Frontal cortex (tissue), 4 donors: Measurements from ENCODE around the gene BLTP2. TPM values are rescaled to one million over a fixed set of nuclear protein-coding genes. Genes with fewer than 3 reads are reported as not detected.

Source experiments
- DNase-seq, 2 donors: peaks; one replicate each; pipeline ENCODE4 v3.0.0; 2012; ENCODE audit warnings: low spot score in 2 of 2
- FAIRE-seq: peaks from 2 replicates; lab custom pipeline; 2012; peaks lifted over from hg19 to GRCh38; lab: Jason Lieb, UNC
- total RNA-seq: library from RNA; depleted of rRNA; stranded (reverse); fragments of >200 nt; gene quantifications from one replicate; pipeline ENCODE4 v1.2.3, GENCODE V29; 2014
- donor health status: control.
- donor health status: control.
- donor health status: control.

The BLTP2 gene
- total RNA-seq, 1 donor from 2014 or later: 81.9 TPM

DNA sequence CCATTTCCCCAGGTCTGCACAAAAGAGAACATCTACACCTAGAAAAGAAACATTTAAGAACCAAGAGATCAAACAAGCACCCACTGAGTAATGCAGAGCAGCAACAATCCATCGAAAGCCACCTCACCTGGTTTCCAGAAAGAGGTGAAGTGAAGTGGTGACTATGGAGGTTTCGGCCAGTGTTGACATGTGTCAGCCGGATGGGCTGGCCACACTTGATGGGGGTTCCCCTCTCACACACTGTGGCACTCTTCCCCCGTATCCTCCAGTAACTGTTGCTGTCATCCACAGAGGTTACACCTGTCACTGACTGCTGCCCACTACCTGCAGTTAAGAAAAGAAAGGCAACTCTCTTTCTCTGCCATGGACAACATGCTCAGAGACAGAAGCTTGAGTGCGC, 10.2 kb upstream of the BLTP2 start:
- no peak for FAIRE-seq

GRCh38 chr17:28648698-28649097, 3.7 kb upstream of the BLTP2 start:
- DNase-seq (no peak), FAIRE-seq (no peak)

More for the DNA sequence above, 10.2 kb upstream of the BLTP2 start:
- DNase-seq: no peak

- no peak for FAIRE-seq
- DNase-seq: no peak
Measured at GRCh38 chr17:28646039-28646754, 1.2 kb upstream of the BLTP2 start.

DNA sequence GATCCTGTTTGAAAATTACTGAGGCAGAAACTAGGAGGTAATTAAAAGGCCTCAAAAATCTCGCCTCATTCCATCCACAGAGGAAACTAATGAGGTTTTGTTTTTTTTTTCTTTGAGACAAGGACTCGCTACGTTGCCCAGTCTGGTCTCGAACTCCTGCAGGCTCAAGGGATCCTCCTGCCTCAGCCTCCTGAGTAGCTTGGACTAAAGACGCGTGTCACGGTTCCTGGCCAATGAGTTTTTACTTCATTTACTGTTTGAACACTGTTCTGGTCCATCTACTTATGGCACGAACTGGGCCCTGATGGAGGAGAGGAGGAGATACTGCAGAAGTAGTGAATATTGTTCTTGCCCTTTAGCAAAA, 600 bp upstream of the BLTP2 start:
- DNase-seq (no peak), FAIRE-seq (no peak)

GRCh38 chr17:28643983-28644786, 773 bp downstream of the BLTP2 start:
- FAIRE-seq (no peak), DNase-seq (peak; percentile 36 to 53)

- no peak for DNase-seq
- no peak for FAIRE-seq
Measured at GRCh38 chr17:28641579-28641978, 3.4 kb downstream of the BLTP2 start.

- no peak for FAIRE-seq
Measured at GRCh38 chr17:28635506-28635905, 9.5 kb downstream of the BLTP2 start.

GRCh38 chr17:28634206-28634865, 10.6 kb downstream of the BLTP2 start:
- FAIRE-seq: no peak

More at GRCh38 chr17:28635506-28635905, 9.5 kb downstream of the BLTP2 start:
- DNase-seq: no peak

DNA sequence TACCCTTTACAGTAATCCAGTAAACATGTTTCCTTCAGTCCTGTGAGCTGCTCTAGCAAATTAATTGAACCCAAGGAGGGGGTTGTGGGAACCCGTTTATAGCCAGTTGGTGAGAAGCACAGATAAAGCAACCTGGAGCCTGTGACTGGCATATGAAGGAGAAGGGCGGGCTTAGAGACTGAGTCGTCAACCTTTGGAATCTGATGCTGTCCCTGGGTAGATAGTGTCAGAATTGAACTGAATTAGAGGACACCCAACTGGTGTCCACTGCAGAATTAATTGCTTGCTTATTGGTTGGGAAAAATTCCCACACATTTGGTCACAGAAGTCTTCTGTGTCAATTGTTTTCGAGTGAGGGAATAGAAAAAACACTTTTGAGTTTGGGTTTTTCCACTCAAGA, 18.1 kb downstream of the BLTP2 start:
- no peak for FAIRE-seq
- DNase-seq: no peak

More at GRCh38 chr17:28634206-28634865, 10.6 kb downstream of the BLTP2 start:
- DNase-seq: no peak

- FAIRE-seq (no peak), DNase-seq (no peak)
Measured at GRCh38 chr17:28624148-28624547, 20.8 kb downstream of the BLTP2 start.

- FAIRE-seq (no peak), DNase-seq (no peak)
Measured at GRCh38 chr17:28623696-28624095, 21.3 kb downstream of the BLTP2 start.

- DNase-seq (no peak), FAIRE-seq (no peak)
Measured at GRCh38 chr17:28622186-28622585, 22.8 kb downstream of the BLTP2 start.

- DNase-seq (no peak), FAIRE-seq (no peak)
Measured at GRCh38 chr17:28620010-28620409, 24.9 kb downstream of the BLTP2 start.

DNA sequence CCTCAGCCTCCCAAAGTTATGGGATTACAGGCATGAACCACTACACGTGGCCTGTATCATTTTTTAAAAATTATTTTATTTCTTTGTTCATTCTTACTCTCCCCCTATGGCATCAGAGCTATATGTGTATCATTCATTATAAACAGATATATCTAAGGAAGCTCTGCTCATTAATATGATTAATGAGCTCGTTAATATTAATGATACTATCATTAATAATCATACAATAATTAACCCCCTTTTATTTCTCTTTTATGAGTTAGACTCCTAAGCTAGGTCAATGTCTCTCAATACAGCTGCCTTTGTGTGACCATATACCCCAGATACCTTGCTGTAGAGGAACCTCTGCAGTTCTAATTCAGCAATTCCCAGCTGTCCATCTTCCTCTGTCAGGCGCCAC, 26.5 kb downstream of the BLTP2 start:
- FAIRE-seq: no peak
- DNase-seq: no peak

DNA sequence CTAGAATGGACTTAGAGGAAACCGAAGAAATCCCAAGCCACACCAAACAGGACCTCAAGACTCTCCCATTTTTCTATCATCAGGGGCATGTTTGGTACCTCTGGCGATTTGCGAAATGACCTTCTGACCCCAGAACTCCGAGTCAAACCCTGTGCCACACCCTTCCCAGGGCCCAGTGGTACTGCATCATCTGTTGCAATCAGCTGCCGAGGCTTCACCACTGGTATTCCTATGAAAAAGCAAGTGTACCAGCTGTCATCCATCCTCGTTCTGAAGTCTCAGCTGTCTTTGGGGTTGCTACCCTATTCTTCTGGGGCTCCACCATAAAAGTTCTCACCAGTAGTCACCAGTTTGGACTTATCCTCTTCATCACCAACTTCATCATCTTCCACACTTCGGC, 28.7 kb downstream of the BLTP2 start:
- FAIRE-seq: no peak
- DNase-seq: no peak

- DNase-seq (no peak), FAIRE-seq (no peak)
Measured at GRCh38 chr17:28615260-28615940, 29.6 kb downstream of the BLTP2 start.

DNA sequence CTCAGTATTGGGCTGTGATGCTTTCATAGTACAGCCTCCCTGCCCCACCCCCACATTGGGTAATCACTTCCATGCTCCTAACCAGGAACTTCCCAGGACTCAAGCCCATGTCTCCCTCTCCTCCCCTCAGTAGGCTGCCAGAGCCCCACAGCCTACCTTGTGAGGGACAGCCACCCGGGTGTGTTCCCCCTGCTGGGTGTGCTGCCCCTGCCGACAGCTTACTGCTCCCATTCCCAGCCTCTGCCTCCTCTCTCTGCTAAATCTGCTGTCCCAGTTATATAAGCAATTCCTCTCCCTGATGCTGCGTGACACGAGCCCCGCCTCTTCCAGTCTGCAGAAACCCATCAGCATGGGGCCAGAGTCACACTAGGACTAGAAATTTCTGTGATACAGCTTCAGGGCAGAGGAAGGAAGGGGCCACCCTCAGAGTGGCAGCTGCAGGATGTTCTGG, 31.0 kb downstream of the BLTP2 start, which contains the start of gene RSKR:
Gene RSKR (minus strand): TSS at position 255 of the 451 bp plus-strand sequence. CDS start 24 bp downstream, at position 231.
- peak in 1 of 2 donors; percentile 47 for DNase-seq

DNA sequence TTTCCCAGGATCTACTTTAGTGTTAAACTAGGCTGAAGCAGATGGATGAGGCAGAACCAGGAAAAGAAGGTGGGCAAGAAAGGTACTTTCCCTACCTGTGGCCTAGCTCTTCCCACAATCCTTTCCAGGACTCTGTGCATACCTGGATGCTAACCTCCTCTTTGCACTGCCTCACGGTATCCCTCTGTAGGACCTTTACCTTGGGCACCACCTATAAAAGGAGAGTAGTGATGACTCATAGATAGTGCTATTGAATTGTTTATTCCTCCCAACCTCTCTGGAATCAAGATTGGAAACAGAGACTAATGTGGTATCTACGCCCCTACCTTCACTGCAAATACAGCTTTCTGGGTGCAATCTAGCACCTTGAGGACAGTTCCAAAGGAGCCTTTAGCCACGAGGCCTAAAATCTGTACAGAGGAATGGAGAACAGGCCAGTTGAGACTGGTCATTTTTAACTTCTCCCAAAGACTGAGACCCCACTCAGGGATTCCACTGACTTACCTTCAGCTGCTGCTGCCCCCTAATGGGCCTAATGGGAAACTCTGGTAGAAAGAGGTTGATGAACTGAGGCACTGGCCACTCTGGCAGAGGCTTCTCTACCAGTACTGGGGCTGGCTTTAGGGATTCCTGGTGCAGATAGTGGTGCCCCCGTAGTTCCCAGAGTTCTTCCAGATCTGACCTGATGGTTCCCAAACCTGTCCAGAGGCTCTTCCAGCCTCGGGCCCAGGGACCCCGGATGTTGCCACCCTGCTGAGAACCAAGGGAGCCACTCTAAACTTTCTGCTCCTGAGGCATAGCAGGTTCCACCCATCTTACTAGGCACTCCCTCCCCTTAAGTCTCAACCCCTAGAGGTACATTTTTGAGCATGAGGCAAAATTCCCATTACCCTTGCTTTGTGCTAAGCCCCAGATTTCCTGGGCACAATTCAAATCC, 31.8 kb downstream of the BLTP2 start:
- FAIRE-seq (no peak), DNase-seq (peak; percentile 35 to 45)

More for the DNA sequence above, 31.0 kb downstream of the BLTP2 start, which contains the start of gene RSKR:
- no peak for FAIRE-seq

DNA sequence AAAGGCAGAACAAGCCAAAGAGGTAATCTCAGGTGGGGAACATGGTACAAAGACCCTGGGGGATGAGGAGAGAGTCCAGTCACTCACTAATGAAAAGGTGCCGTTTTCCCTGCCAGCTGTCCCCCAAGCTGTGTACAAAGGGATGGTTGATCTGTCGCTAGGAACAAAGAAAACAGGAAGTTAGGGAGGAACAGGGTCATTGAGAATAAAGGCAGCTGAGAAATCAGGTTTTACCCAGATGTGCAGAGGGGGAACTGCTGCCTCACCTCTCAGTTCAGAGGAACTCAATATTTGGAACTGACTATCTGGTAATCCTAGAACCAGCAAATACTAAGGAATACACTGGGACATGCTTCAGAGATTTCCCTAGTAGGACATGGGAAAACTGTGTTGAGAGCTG, 32.4 kb downstream of the BLTP2 start:
- no peak for DNase-seq
- FAIRE-seq: no peak
